A172 (cell line): ENCODE data around the gene PRRT1B. TPM values are rescaled to one million over a fixed set of nuclear protein-coding genes. Genes with fewer than 3 reads are reported as not detected.
A peak's percentile ranks its signal among the peaks of the same experiment; 100 is the strongest.

Experiments
- DNase-seq: peaks from one replicate; pipeline ENCODE4 v3.0.0-alpha.2; 2015; ENCODE audit warnings: low spot score
- total RNA-seq: library from RNA; depleted of rRNA; stranded (reverse); fragments of >200 nt; shearing (Covaris generic); gene quantifications from 2 replicates; pipeline ENCODE4 v1.2.3, GENCODE V29; 2014

PRRT1B gene
- total RNA-seq, 1 experiment from 2014 or later, result not detected

DNA sequence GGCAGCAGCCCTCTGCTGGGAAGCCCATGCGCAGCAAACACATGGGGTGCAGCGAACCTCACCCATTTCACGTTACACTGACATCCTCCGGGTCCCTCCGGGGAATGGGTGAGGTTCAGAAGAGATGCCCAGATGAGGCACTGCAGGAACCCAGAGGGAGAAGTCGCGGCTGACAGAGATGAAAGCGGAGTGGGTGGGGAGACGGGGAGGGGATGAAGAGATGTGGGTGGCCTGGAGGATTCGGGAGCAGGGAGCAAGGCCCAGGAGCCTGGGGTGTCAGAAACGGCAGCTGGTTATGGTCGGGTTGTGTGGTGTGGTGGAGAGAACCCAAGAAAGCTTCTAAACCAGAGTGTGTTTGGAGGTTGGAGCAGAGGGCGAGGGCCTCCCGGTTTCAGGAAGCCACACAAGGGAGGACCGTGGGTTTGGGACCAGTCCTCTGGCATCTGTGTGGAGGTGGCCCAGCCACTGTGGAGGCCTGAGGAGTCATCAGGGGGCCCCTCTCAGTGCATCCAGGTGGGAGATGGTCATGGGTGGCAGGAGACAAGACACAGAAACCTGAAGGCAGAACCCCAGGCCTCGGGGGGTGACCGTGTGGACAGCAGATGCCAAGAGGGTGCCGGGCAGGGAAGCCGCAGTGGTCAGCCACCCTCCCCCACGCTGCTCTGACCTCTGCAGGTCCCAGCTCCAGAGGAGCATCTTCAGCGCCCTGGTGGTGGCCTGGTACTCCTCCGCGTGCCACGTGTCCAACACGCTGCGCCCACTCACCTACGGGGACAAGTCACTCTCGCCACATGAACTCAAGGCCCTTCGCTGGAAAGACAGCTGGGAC lies 22.9 kb upstream of the PRRT1B start:
- DNase-seq, result no peak

DNA sequence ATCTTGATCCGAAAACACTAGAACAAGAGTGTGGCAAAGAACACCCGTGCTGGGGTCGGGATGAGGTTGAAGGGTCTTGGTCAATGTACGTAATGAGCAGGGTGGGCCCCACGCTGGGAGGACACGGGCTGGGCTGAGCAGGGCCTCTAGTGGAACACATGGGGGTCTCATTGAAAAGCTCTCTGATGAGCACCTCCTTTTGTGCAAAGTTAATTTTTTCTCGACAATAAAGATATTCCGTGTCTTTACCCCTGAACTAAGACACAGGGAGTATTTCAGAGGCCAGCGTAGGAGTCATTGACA lies 22.3 kb upstream of the PRRT1B start:
- DNase-seq, result no peak

- no peak for DNase-seq
Observed at GRCh38 chr9:131523451-131524435, 21.6 kb upstream of the PRRT1B start.

DNA sequence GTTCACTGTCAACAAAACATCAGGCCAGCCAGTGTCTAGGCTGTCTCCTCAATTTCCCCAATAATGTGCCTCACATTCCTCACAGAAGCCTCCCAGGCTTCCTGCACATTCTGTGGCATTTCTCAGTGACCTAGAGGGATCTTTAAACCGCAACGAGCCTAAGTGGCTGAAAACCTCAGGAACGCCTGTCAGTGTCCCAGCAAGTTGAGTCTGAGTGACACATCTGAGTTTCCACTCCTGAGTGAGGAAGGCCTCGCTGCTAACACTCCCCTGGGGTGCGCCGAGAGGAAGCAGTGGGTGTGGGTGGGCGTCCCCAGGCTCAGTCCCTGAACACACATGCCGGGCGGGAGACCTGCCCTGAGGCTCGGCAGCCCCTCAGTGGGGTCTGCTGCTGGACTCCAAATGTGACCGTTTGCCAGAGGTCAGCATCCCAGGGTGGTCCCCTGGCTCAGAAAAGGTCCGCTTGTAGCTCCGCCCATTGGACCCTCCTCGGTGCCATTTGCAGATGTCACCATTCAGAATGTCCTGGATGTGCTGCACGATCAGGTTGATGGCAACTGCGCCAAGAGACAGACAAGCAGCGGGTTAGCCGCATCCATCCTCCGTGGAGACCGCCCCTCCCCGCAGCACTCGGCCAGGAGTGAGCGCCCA lies 20.5 kb upstream of the PRRT1B start:
- DNase-seq, result no peak

DNA sequence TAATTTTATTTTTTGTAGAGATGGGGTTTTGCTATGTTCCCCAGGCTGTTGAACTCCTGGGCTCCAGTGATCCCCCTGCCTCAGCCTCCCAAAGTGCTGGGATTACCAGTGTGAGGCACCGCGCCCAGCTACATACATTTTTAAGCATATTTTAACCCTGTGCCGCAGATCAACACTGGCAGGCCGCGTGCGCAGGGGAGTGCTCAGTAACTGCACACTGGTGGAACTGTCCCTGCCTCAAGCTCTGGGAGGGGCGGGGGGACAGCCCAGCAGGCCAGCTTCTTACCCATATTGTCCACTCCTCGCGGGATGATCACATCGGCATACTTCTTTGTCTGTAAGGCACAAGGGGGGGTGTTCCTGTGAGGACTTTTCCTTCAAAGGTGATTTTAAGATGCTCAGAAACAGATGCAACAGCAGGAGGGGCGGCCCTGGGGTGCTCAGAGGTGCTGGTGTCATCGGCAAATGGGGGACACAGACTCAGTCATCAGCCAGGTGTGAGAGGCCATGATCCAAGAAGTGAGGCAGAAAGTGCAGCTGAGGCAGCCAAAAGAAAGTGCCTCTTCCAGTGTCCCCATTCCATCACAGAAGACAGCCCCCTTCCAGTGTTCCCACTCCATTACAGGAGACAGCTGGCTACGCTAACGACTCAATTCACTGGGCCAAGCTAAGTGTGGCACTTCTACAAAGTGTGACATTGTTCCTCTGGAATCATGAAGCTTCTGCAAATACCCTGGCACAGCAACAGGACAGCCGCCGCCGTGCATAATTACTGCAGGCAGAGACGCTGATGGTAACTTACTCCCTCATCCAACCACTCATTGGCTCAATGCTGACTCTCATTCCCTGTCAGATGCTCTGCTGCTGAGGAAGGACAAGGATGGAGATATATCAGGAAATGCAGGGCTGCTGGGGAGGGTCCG lies 19.4 kb upstream of the PRRT1B start:
- DNase-seq, result no peak

DNA sequence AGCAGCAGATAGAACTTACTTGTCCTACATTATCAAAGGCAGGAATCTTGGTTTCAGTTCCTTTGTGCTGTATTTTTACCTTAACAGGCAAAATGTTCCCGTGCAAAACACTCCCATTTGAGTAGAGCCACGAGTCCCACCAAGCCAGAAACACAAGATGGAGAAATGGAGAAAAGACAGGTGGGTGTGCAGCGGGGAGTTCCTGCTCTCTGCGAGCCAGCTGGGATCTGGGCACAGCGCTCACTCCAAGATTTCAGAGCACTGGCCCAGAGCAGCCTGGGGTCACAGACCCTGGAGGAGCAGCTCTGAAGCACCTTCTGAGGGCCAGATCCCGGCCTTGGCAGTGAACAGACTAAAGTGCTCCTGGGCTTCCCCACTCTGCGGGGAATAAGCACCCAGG lies 17.1 kb upstream of the PRRT1B start:
- no peak for DNase-seq

DNA sequence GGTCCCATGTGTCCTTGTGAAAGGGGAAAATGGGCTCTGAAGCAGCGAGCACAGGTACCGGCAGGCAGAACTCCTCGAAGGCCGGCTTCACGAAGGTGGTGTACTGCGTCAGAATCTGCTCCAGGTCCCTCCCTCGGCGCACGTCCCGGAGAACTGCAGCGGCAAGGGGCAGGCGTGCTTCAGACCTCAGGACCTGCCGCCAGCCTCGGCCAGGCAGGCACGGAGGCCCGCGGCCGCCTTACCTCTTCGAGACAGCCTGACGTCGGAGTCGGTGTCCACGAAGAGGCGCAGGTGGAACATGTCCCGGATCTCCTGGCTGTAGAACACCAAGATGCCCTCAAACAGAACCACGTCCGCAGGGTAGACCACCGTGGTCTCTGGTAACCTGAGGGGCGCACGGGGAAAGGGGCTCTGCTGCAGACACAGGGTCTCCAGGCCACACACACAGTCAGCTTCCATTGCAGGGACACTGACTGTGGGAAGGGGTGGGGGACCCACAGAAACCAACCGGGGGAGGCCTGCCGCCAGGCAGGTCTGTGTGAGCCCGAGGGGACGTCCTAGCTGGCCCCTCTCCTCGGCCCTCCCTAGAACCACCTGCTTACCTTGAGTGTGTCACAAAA lies 16.3 kb upstream of the PRRT1B start:
- no peak for DNase-seq

GRCh38 chr9:131529597-131530545 lies 15.5 kb upstream of the PRRT1B start:
- DNase-seq, result no peak

- no peak for DNase-seq
Observed at GRCh38 chr9:131530546-131530919, 14.8 kb upstream of the PRRT1B start.

GRCh38 chr9:131530920-131531832 lies 14.1 kb upstream of the PRRT1B start, which contains the start of gene UCK1:
Gene UCK1, minus strand, starts transcription at chr9:131531263. Its CDS starts 89 bp downstream, at chr9:131531174.
- DNase-seq, result peak; percentile 51

- no peak for DNase-seq
Observed at GRCh38 chr9:131534721-131535237, 10.5 kb upstream of the PRRT1B start.

GRCh38 chr9:131537946-131538345 lies 7.4 kb upstream of the PRRT1B start:
- DNase-seq, result no peak

GRCh38 chr9:131539223-131539923 lies 6.0 kb upstream of the PRRT1B start:
- DNase-seq, result no peak

- no peak for DNase-seq
Observed at GRCh38 chr9:131543141-131543540, 2.2 kb upstream of the PRRT1B start.

DNA sequence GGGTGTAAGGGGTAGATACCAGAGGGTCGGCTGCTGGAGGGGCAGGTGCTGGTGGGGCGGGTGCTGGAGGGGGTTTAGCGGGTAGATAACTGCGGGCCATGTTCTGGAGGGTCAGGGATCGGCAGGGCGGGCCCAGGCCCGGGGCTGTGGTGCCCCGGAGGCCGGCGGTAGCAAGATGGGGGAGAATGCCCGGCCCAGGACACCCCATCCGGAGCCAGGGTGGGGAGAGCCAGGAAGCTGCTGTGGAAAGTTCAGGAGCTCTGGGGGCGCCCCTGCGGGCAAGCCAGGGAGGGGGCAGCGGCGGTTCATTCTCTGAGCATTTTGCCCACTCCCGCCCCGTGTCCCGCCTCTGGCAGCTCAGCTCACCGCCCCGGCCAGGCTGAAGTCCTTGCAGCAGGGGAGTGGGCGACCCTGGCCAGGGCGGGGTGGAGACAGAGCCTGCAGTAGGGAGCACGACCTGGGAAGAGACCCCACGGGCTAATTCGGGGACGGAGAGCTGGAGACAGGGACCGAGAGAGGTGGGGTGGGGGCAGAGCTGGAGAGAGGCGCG lies 538 bp downstream of the PRRT1B start:
- no peak for DNase-seq

- no peak for DNase-seq
Observed at GRCh38 chr9:131546336-131547084, 1.2 kb downstream of the PRRT1B start.
